ENCODE data around the gene RCBTB1.
A peak's percentile ranks its signal among the peaks of the same experiment; 100 is the strongest.

Gene RCBTB1

GRCh38 chr13:49553888-49554287 is 31.5 kb downstream of the RCBTB1 start:
- DNase-seq = no peak

DNA sequence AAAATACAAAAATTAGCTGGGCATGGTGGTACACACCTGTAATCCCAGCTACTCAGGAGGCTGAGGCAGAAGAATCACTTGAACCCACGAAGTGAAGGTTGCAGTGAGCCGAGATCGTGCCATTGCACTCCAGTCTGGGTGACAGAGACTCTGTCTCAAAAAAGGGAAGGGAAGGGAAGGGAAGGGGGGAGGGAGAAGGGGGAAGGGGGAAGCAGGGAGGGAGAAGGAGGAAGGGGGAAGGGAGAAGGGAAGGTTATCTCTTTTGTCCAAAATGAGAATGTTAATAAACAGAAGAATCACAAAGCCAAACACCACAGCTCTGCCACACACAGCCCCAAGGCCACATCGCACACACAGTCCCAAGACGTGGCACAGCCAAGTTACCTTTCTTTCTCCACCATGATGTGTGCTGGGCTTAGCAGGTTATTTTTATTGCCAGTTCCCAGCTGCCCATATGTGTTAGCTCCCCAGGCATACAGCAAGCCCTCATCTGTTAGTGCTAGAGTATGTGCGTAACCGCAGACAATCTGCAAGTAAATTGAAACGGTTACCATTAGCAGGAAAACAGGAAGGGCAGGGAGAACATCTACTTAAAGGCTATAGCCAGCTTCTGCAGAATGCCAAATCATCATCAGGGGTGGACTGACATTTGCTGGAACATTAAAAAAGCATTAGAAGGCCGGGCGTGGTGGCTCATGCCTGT is 34.3 kb downstream of the RCBTB1 start:
- no peak for DNase-seq

DNA sequence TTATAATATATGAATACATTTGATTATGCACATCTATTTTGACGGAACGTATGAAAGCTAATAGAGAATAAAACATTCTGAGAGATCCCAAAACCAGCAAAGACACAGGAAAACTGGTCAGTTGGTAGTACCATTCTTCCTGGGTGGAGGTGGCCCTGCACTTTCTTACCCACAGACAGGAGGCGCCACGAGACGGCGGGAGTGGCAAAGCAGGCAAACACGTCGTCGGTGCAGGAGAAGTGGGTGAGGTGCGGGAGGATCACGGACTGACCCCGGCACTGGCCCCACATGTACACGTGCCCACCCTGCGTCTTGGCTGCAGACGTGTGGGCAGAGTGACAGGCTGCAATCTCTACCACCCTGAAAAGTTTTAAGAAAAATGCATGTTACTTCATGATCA is 36.1 kb downstream of the RCBTB1 start:
- no peak for DNase-seq

DNA sequence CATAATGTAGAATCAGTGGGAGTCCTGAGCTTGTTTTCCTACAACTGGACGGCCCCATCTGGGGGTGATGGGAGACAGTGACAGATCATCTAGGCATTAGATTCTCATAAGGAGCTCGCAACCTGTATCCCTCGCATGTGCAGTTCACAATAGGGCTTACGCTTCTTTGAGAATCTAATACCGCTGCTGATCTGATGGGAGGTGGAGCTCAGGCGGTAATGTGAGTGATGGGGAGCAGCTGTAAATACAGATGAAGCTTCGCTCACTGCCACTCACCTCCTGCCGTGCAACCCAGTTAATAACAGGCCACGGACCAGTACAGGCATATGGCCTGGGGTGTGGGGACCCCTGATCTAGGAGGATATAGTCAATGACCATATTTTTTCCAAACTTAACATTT is 38.8 kb downstream of the RCBTB1 start:
- no peak for DNase-seq

DNA sequence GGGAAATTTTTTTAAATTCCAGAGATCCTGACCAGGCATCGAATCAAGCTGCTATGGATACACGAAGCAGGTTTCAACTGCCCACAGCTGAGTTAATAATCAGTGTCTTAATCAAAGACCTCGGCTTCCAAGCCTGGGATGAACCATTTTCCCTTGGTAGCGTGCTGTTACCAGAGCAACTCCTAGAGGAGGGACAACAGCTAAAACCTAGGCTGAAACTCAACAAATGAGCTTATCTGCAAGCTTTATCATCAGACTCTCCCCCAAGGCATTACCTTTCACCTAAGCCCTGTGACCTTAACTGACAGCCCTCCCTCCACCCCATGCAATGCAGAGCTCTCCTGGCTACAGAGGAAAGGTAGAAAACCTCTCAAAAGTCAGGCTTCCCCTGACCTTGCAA is 39.7 kb downstream of the RCBTB1 start:
- DNase-seq = no peak

DNA sequence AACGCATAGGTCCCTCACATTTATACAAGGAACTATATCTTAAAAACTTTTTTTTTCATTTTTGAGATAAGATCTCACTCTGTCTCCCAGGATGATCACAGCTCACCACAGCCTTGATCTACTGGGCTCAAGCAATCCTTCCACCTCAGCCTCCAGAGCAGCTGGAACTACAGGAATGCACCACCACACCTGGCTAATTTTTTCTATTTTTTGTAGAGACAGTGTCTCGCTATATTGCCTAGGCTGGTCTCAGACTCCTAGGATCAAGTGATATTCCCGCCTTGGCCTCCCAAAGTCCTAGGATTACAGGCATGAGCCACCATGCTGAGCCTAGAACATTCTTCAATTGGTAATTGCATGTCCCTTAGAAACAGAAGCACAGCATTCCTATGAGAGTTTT is 41.7 kb downstream of the RCBTB1 start:
- no peak for DNase-seq

- peak in 1 of 2 experiments; percentile 10 for DNase-seq
These were observed 44.8 kb downstream of the RCBTB1 start for GRCh38 chr13:49540552-49540951.

DNA sequence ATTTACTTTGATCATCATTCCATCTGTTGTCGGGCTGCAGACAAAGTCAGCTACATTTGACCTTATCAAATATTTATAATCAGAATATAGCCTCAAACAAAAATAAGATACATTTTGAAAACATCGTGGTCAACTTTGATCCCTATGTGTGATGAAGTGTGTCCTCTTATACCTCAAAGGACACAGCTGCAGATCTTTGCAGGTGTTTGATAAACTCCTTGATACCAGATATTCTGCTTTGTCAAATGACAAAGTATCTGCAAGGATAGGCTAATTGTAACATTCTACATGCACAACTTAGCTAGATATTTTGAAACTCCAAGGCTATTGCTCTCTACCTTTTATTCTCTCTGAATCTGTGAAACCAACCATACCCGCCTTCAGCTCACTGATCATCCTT is 45.6 kb downstream of the RCBTB1 start:
- no peak for DNase-seq

GRCh38 chr13:49539313-49539712 is 46.0 kb downstream of the RCBTB1 start:
- DNase-seq = no peak

DNA sequence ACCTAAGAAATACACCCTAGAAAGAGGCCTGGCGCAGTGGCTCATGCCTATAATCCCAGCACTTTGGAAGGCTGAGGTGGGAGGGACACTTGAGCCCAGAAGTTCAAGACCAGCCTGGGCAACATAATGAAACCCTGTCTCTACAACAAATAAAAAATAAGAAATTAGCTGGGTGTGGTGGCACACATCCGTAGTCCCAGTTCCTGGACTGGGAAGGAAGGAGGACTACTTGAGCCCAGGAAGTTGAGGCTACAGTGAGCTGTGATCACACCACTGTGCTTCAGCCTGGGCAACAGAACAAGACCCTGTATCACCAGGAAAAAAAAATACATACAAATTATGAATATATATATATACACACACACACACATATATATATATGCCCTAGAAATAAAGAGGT is 47.0 kb downstream of the RCBTB1 start:
- no peak for DNase-seq

DNA sequence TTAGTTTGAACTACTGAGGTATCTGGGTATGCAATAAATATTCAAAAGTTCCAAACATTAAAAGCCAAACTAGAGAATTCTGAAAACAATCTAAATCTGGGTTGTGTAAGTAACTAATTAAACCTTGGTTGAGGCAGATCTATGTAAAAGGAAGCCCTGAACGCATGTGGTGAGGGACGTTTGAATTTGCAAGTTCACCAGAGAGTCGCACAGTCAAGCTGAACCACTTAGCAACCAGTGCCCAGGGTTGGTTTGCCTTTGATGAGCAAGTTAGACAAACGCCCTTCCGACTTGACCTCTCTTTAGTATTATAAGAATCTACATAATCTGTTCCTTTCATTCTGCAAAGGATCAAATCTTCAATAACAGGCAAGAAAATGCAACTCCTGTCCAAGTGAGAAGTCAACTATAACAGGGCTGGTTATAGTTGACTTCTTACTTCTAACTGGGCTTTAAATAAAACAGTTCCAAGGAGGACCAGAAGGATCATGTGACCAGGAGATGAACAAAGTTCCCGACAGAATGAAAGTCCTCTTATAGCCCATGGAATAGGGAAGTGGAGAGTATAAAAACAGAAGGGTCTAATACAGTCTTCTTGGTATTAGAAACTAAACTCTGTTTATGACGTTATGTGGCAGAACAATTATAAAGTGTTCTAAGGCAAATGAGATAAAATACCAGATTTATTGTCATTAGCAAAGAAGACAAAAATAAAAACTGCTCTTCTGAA is 49.0 kb downstream of the RCBTB1 start:
- no peak for DNase-seq

DNA sequence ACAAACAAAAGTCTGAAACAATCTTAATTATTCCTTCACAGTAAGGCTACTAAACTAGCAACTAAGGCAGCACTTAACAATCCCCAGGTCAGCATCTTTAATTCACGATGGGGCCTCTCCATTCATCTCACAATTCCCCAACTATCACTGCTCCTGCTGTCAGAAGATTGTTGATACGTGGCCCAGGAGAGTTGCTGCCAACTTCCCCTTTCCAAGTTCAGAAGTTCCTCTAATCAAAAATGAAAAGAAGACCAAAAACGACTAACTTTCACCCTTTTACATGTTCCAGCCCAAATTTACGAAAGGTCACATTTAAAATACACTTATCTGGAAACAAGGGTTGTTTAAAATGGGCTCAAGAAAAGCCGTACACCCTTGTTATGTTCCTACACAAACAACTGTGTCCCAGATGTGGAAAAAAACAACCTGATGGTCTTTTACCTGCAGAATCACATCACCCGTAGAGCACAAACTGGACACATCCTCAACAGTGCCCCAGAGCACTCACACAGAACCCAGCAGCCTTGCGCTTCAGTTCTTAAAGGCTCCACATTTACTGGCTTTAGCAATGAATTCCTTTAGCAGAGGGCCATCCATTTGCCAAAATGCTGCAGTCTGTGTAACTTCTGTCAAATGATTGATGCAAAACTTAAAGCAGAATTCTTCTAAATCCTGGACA is 51.6 kb downstream of the RCBTB1 start:
- DNase-seq = no peak

DNA sequence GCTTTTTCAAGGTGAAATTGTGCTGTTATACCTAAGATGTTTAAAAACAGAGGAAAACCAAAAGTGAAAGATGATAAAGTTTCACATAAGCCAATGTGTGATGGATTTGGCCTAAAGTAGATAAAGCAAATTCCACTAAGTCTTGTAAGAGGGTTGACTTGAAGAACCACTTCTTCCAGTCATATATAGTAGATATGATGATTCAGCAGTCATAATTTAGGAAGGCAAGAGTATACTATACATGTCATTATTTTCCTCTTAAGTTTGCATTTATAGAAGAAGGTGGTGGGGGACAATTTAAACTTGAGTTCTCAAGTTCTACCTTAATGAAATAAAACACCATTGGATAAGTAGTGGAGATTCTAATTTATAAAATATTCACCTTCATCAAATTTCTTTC is 52.3 kb downstream of the RCBTB1 start:
- no peak for DNase-seq

DNA sequence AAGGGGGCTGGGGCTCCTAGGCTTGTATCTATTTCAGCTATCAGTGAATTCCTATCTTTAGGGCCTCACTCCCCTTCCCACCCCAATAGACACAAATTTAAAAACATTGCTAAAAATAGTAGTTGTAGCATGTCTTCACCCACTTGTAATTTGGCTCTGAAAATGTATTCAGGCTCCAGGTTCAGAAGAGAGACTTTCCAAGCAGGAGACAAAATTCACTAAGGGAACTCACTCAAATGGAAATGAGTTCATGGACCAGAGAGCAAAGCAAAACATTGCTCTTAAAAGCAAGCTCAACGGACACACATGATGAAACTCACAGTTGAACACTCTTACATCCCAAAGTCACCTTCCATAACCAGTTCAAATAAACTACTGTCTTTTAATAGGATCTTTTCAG is 52.8 kb downstream of the RCBTB1 start:
- no peak for DNase-seq

DNA sequence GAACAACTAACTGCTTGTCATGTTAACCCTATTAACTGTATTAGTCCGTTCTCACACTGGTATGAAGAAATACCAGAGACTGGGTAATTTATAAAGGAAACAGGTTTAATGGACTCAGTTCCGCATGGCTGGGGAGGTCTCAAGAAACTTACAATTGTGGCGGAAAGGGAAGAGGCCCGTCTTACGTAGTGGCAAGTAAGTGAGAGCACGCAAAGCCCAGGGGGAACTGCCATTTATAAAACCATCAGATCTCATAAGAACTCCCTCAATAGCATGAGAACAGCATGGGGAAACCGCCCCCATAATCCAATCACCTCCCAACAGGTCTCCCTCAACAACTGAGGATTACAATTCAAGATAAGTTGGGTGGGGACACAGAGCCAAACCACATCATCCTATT is 54.9 kb downstream of the RCBTB1 start:
- no peak for DNase-seq

DNA sequence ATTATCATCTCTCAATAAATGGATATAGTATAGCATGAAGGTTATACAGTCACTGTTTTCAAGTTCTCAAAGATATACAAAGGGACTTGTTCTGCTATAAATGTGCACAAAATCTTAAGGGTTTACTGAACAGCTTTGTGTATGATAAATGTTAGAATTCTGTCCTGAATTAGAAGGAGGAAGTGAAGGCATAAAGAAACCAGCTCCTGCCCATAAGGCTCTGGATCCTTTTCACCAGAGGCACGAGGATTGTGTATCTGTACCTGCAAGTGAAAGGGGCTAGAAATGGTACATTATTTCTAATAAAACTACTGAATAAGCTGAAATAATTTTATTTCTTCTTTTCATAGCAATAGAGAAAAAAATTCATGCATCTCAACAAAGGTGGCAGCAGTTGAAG is 57.2 kb downstream of the RCBTB1 start:
- no peak for DNase-seq

- DNase-seq = no peak
These were observed 58.2 kb downstream of the RCBTB1 start for GRCh38 chr13:49527123-49527522.

GRCh38 chr13:49524740-49525501 is 60.4 kb downstream of the RCBTB1 start:
- no peak for DNase-seq

DNA sequence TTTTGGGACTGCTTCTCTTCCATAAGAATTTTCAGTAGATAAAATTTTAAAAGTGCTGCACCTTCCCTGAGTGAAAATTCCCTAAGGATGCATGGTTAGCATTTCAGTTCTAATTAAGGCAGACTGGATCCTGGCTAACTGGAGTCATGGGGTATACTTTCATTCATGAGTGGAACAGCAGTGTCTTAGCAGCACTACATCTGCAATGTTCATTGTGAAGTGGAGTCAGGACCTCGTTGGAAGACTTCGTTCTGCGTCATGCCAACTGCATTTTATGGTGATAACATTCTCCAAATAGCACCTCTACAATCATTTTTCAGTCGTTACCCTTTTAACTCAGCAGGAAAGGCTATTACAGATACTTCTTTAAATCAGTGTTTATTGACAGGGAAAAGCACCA is 64.1 kb downstream of the RCBTB1 start:
- DNase-seq = no peak

GRCh38 chr13:49517461-49517860 is 67.9 kb downstream of the RCBTB1 start:
- DNase-seq = no peak

- DNase-seq = no peak
These were observed 68.9 kb downstream of the RCBTB1 start for GRCh38 chr13:49516467-49516866.

DNA sequence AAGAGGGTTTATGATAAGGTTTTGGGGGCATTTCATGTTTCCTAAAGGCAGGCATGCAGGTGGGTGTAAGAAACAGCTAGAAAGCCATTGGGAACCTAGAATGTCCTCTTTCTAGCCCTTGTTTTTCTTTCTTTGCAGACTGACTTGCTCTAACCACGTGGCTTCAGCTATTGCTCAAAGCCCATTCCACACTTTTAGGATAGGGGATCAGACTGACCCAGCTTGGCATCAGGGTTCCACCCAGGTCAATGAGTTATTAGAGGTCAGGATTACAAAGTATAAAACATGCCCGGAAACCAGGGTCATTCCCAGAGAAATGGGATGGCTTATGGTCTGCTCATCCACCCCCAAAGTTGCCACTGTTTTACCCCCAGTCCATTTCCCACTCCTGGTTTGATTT is 72.8 kb downstream of the RCBTB1 start:
- DNase-seq = no peak

DNA sequence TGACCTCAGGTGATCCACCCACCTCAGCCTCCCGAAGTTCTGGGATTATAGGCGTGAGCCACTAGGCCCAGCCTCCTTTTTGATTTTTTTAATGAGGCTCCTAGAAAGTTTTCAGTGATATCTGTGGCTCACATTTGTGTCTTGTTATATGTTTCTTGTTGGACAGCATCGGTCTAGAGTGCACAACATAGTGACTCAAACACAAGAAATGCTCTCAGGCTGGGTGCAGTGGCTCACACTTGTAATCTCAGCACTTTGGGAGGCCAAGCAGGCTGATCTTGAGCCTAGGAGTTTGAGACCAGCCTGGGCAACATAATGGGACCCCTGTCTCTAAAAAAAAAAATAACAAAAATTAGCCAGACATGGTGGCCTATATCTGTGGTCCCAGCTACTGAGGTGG is 81.4 kb downstream of the RCBTB1 start:
- DNase-seq = no peak
